Measurements from ENCODE around the gene CDH16. TPM values are rescaled to one million over a fixed set of nuclear protein-coding genes. Genes with fewer than 3 reads are reported as not detected.

Gene CDH16
- total RNA-seq, 1 donor from 2014 or later: 0.25 TPM

DNA sequence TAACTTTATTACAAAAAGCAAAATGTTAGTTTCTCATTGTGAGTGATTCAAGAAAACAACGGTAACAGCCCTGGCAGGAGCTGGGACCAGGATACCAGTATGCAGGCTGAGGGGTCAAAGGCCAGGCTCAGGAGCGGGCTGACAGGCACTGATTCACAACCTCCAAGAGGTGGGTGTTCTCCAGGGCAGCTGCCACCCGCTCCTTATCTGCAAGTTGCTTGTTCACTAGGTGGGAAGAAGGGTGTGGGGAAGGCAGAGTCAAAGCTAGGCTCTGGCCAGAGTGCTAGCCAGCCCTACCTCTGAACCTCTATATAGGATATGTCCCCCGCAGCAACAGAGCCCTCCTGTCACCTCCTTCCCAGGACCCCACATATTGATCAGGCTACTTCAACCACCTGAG, 13.4 kb upstream of the CDH16 start:
- H3K4me3 ChIP-seq: no peak overlapping the region
- no peaks in the 10 kb centered on the region for H3K27me3 ChIP-seq
- H3K4me1 ChIP-seq: peaks cover 42% of the 10 kb centered on the region
- TF ChIP-seq POLR2AphosphoS5 (IDR thresholded peaks at IDR 0.05; ENCODE audit: insufficient read depth in 1 of 2, low read depth in 1 of 2): no peak
- TF ChIP-seq POLR2A (IDR thresholded peaks at IDR 0.05): no peak
- TF ChIP-seq, protein P1, sequence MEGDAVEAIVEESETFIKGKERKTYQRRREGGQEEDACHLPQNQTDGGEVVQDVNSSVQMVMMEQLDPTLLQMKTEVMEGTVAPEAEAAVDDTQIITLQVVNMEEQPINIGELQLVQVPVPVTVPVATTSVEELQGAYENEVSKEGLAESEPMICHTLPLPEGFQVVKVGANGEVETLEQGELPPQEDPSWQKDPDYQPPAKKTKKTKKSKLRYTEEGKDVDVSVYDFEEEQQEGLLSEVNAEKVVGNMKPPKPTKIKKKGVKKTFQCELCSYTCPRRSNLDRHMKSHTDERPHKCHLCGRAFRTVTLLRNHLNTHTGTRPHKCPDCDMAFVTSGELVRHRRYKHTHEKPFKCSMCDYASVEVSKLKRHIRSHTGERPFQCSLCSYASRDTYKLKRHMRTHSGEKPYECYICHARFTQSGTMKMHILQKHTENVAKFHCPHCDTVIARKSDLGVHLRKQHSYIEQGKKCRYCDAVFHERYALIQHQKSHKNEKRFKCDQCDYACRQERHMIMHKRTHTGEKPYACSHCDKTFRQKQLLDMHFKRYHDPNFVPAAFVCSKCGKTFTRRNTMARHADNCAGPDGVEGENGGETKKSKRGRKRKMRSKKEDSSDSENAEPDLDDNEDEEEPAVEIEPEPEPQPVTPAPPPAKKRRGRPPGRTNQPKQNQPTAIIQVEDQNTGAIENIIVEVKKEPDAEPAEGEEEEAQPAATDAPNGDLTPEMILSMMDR (IDR thresholded peaks at IDR 0.05): no peak
- H3K36me3 ChIP-seq: peaks cover 0 to 5% of the 10 kb centered on the region in 2 donors
- no peak overlapping the region for H3K27ac ChIP-seq
- DNase-seq (ENCODE audit: extremely low spot score in 2 of 2): no peak
- H3K9me3 ChIP-seq: no peaks in the 10 kb centered on the region
- intact Hi-C loops (cut with DNase I): no loop called here

DNA sequence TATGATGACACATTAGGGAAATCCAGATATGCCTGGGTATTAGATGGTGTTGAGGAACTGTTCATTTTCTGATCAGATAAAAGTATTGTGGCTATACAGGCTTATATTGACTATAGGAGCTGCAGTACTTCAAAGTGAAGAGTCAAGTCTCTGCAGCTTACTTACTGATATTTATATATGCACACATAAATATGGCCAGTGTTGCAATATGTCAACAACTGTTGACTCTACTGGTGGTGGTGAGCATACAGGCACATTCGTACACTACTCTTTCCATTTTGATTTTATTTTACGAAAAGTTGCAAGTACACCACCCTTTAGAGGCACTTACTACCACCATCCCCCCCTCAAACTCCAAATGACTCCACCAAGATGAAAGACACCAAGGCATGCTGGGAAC, 13.0 kb upstream of the CDH16 start:
- H3K27me3 ChIP-seq: no peaks in the 10 kb centered on the region

DNA sequence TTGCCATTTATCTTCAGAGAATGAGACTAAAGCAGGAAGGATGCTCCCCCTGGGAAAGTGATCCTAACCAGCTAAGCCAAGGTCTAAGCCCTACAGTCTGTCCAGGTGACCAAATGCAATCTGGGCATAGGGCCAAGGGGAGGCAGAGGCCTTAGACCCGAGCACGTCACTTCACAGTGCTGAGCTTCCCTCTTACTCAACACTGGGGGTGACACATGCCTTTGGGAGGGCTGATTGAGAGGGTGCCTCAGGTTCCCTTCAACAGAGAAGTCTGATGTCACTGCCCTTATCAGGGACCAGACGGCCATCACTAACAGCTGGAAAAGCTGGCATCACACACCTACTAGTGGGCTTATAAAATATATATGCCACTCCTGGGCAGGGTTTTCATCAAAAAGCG, 11.5 kb upstream of the CDH16 start:
- TF ChIP-seq, protein P1 (IDR thresholded peaks at IDR 0.05): no peak
- no peak overlapping the region for H3K4me3 ChIP-seq
- no peak for DNase-seq (ENCODE audit: extremely low spot score in 2 of 2)
- no peaks in the 10 kb centered on the region for H3K9me3 ChIP-seq
- H3K4me1 ChIP-seq: peaks cover 26% of the 10 kb centered on the region
- intact Hi-C loops (cut with DNase I): no loop called here
- no peak overlapping the region for H3K27ac ChIP-seq
- H3K27me3 ChIP-seq: no peaks in the 10 kb centered on the region
- H3K36me3 ChIP-seq: no peaks in the 10 kb centered on the region

More for the DNA sequence above, 13.0 kb upstream of the CDH16 start:
- Histone ChIP-seq H3K9me3 (no peaks in the 10 kb centered on the region), H3K4me3 (no peak overlapping the region), H3K27ac (no peak overlapping the region), H3K4me1 (peaks cover 38% of the 10 kb centered on the region), H3K36me3 (peaks cover 0 to 4% of the 10 kb centered on the region in 2 donors)
- DNase-seq (ENCODE audit: extremely low spot score in 2 of 2): no peak
- intact Hi-C loops (cut with DNase I): no loop called here
- TF ChIP-seq POLR2AphosphoS5 (IDR thresholded peaks at IDR 0.05; ENCODE audit: insufficient read depth in 1 of 2, low read depth in 1 of 2) (no peak), POLR2A (IDR thresholded peaks at IDR 0.05) (no peak)
- TF ChIP-seq, protein P1 (IDR thresholded peaks at IDR 0.05): no peak

DNA sequence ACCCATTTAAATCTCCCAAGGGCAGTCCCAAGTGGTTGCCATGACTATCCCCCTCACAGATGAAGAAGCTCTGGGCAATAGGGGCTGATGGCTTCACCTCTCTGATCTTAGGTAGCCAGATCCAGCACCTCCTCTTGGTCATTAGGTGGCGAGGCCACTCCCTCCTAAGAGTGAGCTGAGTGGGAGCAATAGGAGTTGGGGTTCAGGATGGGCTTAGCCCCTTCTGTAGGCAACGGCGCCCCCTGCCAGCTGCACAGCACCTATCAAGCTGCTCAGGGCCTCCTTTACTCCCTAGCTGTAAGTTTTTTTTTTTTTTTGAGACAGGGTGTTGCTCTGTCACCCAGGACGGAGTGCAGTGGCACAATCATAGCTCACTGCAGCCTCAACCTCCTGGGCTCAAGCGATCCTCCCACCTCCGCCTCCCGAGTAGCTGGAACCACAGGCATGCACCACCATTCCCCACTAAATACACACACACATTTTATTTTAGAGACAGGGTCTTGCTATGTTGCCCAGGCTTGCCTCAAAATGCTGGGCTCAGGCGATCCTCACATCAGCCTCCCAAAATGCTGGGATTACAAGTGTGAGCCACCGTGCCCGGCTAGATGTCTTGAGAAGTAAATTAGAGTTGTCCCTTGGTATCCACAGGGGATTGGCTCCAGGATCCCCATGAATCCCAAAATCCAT, 10.2 kb upstream of the CDH16 start:
- Histone ChIP-seq H3K27ac (no peak overlapping the region), H3K36me3 (no peaks in the 10 kb centered on the region), H3K4me3 (no peak overlapping the region), H3K27me3 (no peaks in the 10 kb centered on the region), H3K9me3 (no peaks in the 10 kb centered on the region), H3K4me1 (peaks cover 25% of the 10 kb centered on the region)
- TF ChIP-seq POLR2A (IDR thresholded peaks at IDR 0.05): no peak
- TF ChIP-seq, protein P1 (IDR thresholded peaks at IDR 0.05): no peak
- no peak for TF ChIP-seq POLR2AphosphoS5 (IDR thresholded peaks at IDR 0.05; ENCODE audit: insufficient read depth in 1 of 2, low read depth in 1 of 2)
- intact Hi-C loops (cut with DNase I): loop anchor here (5.0 kb wide), 1 partner anchor 37 kb away; no protein-coding TSS in a partner anchor
- DNase-seq (ENCODE audit: extremely low spot score in 2 of 2): no peak

DNA sequence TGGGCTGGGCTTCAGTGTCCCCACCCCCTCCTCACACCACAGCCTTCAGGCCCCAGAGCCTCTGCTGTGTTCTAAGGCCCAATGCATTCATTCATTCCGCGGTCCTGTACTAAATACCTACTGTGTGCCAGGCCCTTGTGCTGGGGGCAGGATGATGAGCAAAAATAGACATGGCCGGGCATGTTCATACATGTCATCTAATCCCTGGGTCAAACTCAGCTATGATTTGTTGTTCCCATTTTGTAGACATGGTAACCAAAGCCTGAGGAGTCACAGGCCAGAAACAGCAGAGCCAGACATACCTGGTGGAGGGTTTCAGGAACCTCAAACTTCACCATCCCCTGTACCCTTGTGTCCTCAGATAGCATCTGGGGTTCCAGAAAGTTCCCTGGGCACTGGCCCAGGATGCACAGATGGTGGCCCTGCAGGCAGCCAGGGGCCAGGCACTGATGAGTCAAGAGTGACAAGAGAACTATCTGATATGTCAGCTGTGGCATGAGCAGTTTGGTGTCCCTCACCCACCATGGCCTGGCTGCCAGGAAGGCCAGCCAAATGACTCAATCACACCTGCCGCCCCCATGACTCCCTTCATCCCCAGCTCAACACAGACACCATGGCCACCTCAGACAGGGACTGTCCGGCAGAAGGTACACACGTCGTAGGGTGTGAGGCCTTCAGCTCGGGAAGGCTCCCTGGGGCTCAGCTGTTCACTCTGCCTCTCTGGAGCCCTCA, 9.4 kb upstream of the CDH16 start:
- no peak overlapping the region for H3K4me3 ChIP-seq
- H3K27ac ChIP-seq: no peak overlapping the region
- H3K4me1 ChIP-seq: peaks cover 18% of the 10 kb centered on the region
- no peaks in the 10 kb centered on the region for H3K27me3 ChIP-seq
- intact Hi-C loops (cut with DNase I): loop anchor here (5.0 kb wide), 1 partner anchor 36 kb away; no protein-coding TSS in a partner anchor
- no peaks in the 10 kb centered on the region for H3K9me3 ChIP-seq
- no peaks in the 10 kb centered on the region for H3K36me3 ChIP-seq
- DNase-seq (ENCODE audit: extremely low spot score in 2 of 2): no peak
- TF ChIP-seq POLR2AphosphoS5 (IDR thresholded peaks at IDR 0.05; ENCODE audit: insufficient read depth in 1 of 2, low read depth in 1 of 2) (no peak), POLR2A (IDR thresholded peaks at IDR 0.05) (no peak)
- TF ChIP-seq, protein P1 (IDR thresholded peaks at IDR 0.05): no peak

Measured in vagina (tissue), 2 donors.